ENCODE measurements around the gene ESAM.

- no peak for TF ChIP-seq CTCF (IDR thresholded peaks at IDR 0.05; ENCODE audit: low read length)
- TF ChIP-seq EZH2phosphoT487 (IDR thresholded peaks at IDR 0.05; ENCODE audit: low read length): no peak
- TF ChIP-seq EZH2 (optimal IDR thresholded peaks at IDR 0.05; ENCODE audit: low read depth, low read length): no peak
These were observed 8.9 kb downstream of the ESAM start for GRCh38 chr11:124753205-124753604.

All from MM.1S (cell line).